Endometrium (tissue), 2 donors: ENCODE measurements around the gene YIF1A.
"Not testable (repeated sequence)": the region's sequence is repeated elsewhere in the genome, so short reads cannot be mapped to it uniquely, and the experiment has no call there.

Experiments
- FAIRE-seq: peaks from 2 replicates; lab custom pipeline; 2012; peaks lifted over from hg19 to GRCh38; lab: Jason Lieb, UNC
- donor health status: control.
- donor health status: control.

Gene YIF1A

GRCh38 chr11:66284526-66285078 lies 4.3 kb downstream of the YIF1A start:
- FAIRE-seq: no peak

- no peak for FAIRE-seq
Measured at GRCh38 chr11:66283461-66284105, 5.4 kb downstream of the YIF1A start.

DNA sequence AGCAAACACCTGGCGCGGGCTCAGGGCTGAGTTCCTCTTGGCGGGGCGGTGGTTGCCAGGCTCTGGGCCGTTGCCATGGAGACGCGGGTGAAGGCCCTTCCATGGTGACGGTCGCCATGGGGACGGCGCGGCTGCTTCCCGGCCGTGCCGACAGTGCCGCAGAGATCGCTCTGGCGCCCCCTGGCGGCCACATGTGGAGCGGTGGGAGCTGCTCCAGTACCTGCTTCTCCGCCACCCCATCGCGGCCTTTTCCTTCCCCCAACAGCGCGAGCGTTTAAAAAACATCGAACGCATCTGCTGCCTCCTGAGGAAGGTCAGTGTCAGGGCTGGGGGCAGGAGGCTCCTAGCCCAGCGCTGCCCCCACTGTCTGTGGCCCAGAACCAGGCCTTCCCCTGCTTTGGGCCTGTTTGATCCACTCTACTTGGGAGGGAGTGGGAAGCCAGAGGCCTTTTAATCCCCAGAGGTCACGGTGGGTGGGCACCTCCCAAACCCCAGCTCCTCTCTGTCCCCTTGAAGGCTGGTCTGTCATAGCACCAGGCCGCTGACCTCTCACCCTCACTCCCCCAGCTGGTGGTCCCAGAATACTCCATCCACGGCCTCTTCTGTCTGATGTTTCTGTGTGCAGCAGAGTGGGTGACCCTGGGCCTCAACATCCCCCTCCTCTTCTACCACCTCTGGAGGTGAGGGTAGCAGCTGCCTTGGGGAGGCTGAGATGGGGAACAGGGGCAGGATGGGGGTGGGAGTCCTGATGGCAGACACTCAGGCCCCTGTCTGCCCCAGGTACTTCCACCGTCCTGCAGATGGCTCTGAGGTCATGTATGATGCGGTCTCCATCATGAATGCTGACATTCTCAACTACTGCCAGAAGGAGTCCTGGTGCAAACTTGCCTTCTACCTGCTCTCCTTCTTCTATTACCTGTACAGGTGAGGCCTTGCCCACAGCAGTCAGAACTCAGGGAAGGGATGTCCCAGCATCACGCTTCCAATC lies 6.2 kb downstream of the YIF1A start:
- peak; percentile 45 for FAIRE-seq

DNA sequence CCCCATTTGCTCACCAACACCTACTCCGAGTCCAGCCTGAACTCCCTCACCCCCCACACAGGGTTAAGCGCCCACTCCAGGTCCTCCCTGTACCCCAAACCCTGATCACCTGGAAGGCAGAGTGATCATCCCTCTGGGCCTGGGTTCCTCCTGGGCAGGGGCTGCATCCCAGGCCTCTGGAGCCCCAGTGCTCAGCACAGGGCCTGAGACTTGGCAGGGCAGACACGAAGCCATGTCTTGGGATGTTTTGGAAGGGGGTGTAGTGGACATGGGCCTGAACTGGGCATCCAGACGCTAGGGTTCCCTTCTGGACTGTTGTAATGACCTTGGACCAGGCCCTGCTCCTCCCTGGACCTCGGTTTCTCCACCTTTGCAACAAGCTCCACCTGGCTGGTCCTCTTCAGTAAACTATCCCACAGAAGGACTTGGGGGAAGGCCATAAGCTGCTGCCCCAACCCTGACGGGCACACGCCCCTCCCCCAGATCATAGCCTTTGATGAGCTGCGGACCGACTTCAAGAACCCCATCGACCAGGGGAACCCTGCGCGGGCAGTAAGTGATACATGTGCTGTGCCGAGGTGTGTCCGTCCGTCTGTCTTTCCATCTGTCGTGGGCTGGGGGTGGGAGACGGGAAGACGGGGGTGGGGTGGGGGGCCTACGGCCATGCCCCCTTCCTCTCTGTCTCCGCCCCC lies 7.0 kb downstream of the YIF1A start:
- FAIRE-seq: no peak

- FAIRE-seq: no peak
Measured at GRCh38 chr11:66281001-66281400, 7.9 kb downstream of the YIF1A start.

GRCh38 chr11:66280428-66280827 lies 8.5 kb downstream of the YIF1A start:
- FAIRE-seq: no peak

GRCh38 chr11:66279092-66279734 lies 9.7 kb downstream of the YIF1A start:
- FAIRE-seq: no peak

GRCh38 chr11:66278363-66279091 lies 10.4 kb downstream of the YIF1A start:
- no peak for FAIRE-seq

DNA sequence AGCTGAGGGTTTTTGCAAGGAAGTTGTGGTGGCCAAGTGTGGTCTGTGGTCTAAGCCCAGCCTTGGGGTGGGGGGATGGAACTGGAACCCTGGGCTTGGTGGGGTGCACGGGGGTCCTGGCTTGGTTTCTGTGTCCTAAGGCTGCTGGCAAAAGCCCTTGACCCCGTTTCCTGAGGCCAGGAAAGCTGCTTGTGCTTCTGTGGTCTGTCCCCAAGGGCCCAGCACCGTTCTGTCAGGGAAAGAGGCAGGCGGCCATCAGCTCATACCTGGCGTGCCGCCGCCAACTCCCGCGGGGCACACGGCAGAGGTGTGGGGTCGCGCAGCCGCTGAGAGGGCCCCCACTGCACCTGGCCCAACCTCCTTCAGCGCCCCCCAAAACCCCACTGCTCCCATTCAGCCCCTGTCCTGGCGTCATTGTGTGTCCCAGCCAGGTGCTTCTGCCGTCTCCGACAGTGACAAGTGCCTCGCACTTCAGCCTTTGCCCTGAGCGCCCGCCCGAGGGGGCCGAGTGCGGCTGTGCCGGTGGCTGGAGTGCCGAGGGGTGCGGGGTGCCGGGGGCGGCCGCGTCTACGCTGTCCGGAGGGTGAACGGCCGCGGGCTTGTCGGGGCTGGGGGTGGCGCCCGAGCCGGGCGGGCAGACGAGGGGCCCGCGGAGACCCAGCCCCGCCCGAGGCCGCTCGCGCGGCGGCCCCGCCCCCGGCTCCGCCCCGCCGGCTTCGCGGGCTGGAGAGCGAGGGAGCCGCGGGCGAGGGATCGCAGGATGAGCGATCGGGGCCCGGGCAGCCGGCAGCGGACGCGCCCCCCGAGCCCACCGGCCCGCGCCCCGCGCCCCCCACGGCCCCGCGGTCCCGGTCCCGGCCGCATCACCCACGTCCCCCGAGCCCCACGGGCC lies 11.2 kb downstream of the YIF1A start, which contains the start of gene CNIH2:
TSS of gene CNIH2 (plus strand) at position 705 of the 892 bp plus-strand sequence. CDS start 282 bp downstream, outside the sequence.
- FAIRE-seq: no peak

GRCh38 chr11:66277064-66277463 lies 11.9 kb downstream of the YIF1A start:
- FAIRE-seq: not testable (repeated sequence)

DNA sequence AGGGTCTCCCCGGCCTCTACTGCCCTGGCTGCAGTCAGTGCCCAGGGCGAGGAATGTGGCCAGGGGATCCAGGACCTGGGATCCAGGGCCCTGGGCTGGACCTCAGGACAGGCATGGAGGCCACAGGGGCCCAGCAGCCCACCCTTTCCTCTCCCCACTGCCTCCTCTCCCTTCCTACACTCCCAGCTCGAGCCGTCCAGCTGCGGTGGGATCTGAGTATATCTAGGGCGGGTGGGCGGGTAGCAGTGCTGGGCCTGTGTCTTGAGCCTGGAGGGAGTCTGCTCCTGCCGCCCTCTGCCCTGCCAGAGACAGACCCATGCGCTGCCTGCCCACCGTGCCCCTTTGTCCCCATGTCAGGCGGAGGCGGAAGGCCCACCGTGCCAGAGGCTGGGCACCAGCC lies 12.3 kb downstream of the YIF1A start:
- FAIRE-seq: not testable (repeated sequence)

DNA sequence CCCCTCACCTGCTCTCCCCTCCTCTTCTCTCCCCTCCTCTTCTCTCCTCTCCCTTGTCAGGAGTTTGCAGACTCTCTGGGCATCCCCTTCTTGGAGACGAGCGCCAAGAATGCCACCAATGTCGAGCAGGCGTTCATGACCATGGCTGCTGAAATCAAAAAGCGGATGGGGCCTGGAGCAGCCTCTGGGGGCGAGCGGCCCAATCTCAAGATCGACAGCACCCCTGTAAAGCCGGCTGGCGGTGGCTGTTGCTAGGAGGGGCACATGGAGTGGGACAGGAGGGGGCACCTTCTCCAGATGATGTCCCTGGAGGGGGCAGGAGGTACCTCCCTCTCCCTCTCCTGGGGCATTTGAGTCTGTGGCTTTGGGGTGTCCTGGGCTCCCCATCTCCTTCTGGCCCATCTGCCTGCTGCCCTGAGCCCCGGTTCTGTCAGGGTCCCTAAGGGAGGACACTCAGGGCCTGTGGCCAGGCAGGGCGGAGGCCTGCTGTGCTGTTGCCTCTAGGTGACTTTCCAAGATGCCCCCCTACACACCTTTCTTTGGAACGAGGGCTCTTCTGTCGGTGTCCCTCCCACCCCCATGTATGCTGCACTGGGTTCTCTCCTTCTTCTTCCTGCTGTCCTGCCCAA lies 12.8 kb downstream of the YIF1A start:
- no peak for FAIRE-seq

GRCh38 chr11:66275396-66275795 lies 13.5 kb downstream of the YIF1A start:
- FAIRE-seq: no peak

GRCh38 chr11:66274219-66274618 lies 14.7 kb downstream of the YIF1A start:
- no peak for FAIRE-seq

GRCh38 chr11:66272596-66272995 lies 16.3 kb downstream of the YIF1A start:
- FAIRE-seq: no peak

DNA sequence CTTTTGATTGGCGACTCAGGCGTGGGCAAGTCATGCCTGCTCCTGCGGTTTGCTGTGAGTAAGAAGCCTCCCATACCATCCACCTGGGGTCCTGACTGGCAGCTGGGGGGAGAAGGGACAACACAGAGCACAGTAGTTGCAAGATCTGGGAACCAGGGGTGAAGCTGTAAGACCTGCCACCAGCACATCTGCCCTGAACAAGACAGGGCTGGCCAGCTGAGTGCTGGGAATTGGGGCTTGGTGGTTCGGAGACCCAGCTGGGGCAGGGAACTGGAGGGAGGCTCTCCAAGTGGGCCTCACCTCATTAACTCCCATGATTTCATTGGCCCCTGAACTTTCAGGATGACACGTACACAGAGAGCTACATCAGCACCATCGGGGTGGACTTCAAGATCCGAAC lies 17.1 kb downstream of the YIF1A start:
- no peak for FAIRE-seq

GRCh38 chr11:66268952-66269905 lies 19.7 kb downstream of the YIF1A start:
- no peak for FAIRE-seq

DNA sequence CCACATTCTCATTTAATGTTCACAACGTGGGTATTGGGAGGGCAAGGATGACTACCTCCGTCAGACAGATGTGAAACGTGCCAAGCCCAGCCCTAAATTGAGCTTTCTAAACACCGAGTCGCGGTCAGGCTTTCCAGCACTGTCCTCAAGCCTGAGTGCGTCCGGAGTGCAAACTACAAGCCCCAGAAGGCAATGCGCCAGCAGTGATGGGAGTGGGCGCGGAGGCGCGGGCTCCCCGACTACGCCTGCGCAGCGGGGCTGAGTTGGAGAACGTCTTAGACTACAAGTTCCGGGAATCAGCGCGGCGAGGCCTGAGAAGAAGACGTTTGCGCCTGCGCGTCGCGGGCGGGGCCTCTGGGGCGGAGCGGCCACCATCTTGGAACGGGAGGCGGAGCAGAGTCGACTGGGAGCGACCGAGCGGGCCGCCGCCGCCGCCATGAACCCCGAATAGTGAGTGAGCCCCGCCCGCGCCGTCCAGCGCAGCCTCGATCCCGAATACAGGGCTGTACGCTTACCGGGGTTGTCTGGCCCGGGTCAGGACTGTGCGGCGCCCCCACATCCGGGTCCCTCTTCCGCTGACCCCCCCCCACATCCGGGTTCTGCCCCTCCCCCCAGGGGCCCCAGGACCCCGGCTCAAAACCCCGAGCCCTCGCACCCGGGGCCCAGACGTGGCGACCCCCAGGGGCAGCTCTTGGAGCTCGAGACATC lies 20.5 kb downstream of the YIF1A start, which contains the start of gene RAB1B:
TSS of gene RAB1B (plus strand) at position 396 of the 708 bp plus-strand sequence. CDS start at position 437, 41 bp downstream.
- FAIRE-seq: peak; percentile 90
